Activated CD4-positive, alpha-beta T cell treated with anti-CD3 and anti-CD28 coated beads for 1 hour (primary cell): ENCODE measurements around the gene ARHGEF37.
"Not testable (repeated sequence)": the region's sequence is repeated elsewhere in the genome, so short reads cannot be mapped to it uniquely, and the experiment has no call there.

Experiments used
- DNase-seq: peaks from one replicate; pipeline ENCODE4 v3.0.0-alpha.2; 2020

ARHGEF37 gene

GRCh38 chr5:149652697-149653096, 71.4 kb downstream of the ARHGEF37 start:
- no peak for DNase-seq

GRCh38 chr5:149654231-149654630, 72.9 kb downstream of the ARHGEF37 start:
- DNase-seq = no peak

- DNase-seq = no peak
These were observed 73.7 kb downstream of the ARHGEF37 start for GRCh38 chr5:149654883-149655505.

GRCh38 chr5:149656576-149657182, 75.4 kb downstream of the ARHGEF37 start:
- no peak for DNase-seq

- DNase-seq = no peak
These were observed 76.0 kb downstream of the ARHGEF37 start for GRCh38 chr5:149657324-149657723.

- DNase-seq = no peak
These were observed 77.0 kb downstream of the ARHGEF37 start for GRCh38 chr5:149658299-149658698.

GRCh38 chr5:149664083-149664482, 82.8 kb downstream of the ARHGEF37 start:
- no peak for DNase-seq

GRCh38 chr5:149664666-149665415, 83.5 kb downstream of the ARHGEF37 start:
- no peak for DNase-seq

- DNase-seq = no peak
These were observed 84.3 kb downstream of the ARHGEF37 start for GRCh38 chr5:149665416-149666175.

- no peak for DNase-seq
These were observed 85.0 kb downstream of the ARHGEF37 start for GRCh38 chr5:149666212-149666852.

GRCh38 chr5:149667084-149667828, 86.0 kb downstream of the ARHGEF37 start:
- DNase-seq = no peak

GRCh38 chr5:149667829-149668330, 86.6 kb downstream of the ARHGEF37 start:
- DNase-seq = no peak

GRCh38 chr5:149669273-149669672, 88.0 kb downstream of the ARHGEF37 start:
- not testable (repeated sequence) for DNase-seq

GRCh38 chr5:149671544-149671943, 90.2 kb downstream of the ARHGEF37 start:
- no peak for DNase-seq

GRCh38 chr5:149672701-149673476, 91.6 kb downstream of the ARHGEF37 start:
- DNase-seq = no peak

- no peak for DNase-seq
These were observed 93.4 kb downstream of the ARHGEF37 start for GRCh38 chr5:149674686-149675085.

GRCh38 chr5:149675610-149676201, 94.4 kb downstream of the ARHGEF37 start:
- DNase-seq = no peak

GRCh38 chr5:149677731-149678130, 96.4 kb downstream of the ARHGEF37 start:
- DNase-seq = no peak

- no peak for DNase-seq
These were observed 98.8 kb downstream of the ARHGEF37 start for GRCh38 chr5:149679876-149680809.
